NCI-H1105 (cell line): ENCODE results near the gene GTF2IRD2.
"Not testable (repeated sequence)": the region's sequence is repeated elsewhere in the genome, so short reads cannot be mapped to it uniquely, and the experiment has no call there.

Experiments used
- DNase-seq: peaks from one replicate; lab custom pipeline; 2025; lab: John Stamatoyannopoulos, UW

Gene GTF2IRD2

DNA sequence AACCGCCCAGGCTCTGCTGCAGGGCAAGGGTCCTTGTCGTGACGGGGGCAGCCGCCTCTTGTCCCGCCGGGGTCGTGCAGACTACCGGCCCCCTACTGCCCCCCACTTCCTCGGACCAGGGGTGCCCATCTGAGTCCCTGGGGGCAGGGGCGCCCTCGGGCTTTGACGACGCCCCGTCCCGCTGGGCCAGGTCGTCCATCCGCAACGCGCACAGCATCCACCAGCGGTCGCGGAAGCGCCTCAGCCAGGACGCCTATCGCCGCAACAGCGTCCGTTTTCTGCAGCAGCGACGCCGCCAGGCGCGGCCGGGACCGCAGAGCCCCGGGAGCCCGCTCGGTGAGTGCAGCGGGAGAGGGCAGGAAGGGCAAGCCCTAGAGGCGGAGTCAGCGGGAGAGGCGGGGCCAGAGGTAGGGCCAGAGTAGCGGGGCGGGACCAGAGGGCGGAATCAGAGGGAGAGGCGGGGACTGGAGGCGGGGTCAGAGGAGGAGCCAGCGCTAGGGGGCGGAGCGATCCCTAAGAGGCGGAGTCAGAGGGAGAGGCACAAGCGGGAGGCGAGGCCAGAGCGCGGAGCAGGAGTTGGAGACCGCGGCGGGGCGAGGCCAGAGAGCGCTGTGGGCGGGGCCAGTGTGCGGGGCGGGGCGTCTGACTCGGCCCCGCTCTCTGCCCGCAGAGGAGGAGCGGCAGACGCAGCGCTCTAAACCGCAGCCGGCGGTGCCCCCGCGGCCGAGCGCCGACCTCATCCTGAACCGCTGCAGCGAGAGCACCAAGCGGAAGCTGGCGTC is 62.8 kb downstream of the GTF2IRD2 start:
- peak; percentile 45 for DNase-seq

DNA sequence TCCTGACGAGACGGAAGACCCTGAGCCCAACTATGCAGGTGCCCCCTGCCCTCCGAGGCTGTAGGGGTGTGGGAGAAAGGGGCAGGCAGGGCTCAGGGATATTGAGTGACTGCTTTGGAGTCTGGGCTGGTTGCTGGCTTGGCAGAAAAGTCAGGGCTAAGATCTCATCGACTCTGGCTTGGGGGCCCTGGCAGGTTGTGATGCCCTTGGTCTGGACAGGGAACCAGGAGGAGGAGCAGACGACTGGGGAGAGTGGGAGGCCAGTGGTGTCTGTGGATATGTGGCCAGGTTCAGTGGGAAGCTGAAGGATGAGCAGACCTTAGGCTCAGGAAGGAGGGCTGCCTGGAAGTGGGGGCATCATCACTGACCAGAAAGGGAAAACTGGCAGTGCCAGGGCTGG is 67.8 kb downstream of the GTF2IRD2 start:
- not testable (repeated sequence) for DNase-seq

DNA sequence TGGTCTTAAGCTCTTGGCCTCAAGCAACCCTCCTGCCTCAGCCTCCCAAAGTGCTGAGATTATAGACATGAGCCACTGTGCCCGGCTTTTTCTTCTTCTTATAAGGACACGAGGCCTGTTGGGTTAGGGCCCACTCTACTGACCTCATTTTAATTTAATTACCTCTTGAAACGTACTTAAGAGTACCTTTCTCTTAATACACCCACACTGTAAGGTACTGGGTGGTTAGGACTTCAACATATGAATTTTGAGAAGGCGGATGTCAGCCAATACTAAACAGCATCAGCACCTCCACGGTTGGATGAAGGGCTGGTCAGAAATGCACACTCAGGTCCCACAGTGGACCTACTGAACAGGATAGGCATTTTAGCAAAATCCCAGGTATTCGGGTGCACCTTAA is 69.7 kb downstream of the GTF2IRD2 start:
- DNase-seq = not testable (repeated sequence)

DNA sequence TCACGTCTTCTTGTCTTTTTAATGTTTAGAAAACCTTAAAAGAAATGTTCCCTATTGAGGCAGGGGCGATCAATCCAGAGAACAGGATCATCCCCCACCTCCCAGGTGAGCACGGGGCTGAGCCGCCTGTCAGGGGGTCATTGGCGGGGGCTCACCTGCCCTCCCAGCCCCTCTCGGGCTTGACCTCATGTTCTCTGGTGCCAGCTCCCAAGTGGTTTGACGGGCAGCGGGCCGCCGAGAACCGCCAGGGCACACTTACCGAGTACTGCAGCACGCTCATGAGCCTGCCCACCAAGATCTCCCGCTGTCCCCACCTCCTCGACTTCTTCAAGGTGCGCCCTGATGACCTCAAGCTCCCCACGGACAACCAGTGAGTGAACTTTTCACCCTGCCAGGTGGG is 72.4 kb downstream of the GTF2IRD2 start:
- DNase-seq = not testable (repeated sequence)

DNA sequence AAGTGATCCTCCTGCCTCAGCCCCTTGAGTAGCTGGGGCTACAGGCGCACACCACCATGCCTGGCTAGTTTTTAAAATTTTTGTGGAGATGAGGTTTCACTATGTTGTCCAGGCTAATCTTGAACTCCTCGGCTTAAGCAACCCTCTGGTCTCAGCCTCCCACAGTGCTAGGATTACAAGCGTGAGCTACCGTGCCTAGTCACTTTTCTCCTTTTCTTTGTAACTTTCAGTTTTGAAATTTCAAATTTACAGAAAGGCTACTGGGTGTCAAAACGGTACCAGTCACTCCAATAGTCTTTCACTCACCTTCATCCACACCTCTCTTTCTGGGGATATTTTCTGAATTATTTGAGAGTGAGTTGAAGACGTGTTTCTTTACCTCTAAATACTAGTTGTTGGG is 76.3 kb downstream of the GTF2IRD2 start:
- DNase-seq = not testable (repeated sequence)

DNA sequence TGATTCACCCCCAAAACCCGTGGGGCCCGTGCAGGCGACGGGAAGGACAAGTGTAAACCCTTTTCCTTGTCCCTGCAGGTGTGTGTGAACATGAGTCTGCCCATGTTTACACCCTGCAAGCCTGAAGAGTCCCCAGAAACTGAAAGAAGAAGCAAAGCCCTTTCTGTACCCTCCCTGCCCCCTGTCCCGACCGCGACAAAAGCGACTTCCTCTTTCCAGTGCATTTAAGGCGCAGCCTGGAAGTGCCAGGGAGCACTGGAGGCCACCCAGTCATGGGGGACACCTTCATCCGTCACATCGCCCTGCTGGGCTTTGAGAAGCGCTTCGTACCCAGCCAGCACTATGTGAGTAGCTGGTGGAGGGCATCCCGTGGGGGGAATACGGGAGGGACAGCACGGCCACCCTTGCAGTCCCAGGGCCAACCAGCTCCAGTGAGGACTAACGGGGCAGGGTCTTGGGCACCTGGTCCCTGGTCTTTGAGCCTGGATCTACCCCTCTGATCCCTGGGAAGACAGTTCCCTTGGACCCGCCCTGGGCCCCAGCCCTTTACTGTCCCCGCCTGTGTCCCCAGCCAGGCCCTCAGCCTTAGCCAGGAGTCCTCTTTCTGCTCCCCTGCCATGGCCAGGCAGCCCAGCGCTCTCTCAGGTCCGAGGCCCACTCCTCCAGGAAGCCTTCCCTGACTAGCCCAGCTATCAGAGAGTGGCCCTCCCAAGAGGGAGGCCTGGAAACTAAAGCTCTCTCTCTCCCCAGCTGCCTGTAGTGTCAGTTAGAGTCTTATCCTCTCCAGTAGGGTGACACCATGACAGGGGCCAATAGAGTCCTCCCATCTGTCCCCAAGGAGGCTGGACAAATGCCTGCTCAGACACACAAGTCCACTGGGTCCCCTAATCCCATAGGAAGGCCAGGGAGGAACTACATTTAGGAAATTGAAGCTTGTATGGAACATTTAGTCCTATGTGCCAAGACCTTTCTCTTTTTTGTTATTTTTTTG is 77.3 kb downstream of the GTF2IRD2 start, which contains the start of gene NCF1:
NCF1 (plus strand) TSS at position 252 of the 991 bp plus-strand sequence; CDS start at position 273, 21 bp downstream.
- DNase-seq = not testable (repeated sequence)

DNA sequence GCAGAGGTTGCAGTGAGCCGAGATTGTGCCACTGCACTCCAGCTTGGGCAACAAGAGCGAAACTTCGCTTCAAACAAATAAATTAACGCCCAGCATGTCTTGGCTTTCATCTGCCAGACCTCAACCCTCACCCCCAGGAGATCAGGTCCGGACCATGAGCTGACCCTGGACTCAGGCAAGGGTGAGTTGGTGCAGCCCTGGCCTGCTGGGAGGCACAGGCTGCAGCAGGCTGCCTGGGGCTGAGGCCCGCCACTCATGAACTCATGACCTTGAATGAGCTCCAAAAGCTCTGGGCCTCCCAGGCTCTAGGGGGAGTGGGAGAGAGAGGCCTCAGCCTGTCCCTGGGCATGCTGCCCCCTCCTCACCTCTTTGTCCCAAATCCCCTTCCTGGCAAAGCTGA is 79.3 kb downstream of the GTF2IRD2 start:
- DNase-seq = not testable (repeated sequence)

DNA sequence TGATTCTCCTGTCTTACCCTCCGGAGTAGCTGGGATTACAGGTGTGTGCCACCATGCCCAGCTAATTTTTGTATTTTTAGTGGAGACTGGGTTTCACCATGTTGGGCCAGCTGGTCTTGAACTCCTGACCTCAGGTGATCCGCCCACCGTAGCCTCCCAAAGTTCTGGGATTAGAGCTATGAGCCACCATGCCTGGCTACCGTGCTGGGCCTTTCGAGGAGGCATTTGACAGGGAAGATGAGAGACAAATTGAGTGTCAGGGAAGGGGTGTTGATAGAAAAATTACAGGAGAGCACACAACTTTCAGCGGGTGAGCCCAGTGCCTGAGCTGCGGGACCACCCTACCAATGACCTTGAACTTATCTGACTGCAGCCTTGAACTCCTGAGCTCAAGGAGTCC is 81.3 kb downstream of the GTF2IRD2 start:
- not testable (repeated sequence) for DNase-seq

DNA sequence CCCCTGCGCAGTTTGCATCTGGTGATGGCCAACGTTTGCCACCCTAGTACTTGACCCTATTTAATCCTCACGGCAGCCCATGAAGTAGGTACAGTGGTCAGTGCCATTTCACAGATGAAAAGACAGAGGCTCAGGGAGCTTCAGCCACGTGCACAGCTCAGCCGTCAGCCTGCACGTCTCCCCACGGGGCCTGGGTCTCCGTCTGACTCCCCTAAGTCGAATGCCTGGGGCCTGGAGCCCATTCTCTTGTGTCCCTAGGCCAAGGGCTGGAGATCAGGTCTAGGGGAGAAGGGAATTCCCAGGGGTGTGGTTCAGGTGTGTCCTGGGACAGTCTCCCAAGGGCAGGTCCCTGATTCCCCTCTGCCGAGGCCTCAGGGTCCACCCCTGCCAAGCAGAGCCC is 84.4 kb downstream of the GTF2IRD2 start:
- DNase-seq = not testable (repeated sequence)

DNA sequence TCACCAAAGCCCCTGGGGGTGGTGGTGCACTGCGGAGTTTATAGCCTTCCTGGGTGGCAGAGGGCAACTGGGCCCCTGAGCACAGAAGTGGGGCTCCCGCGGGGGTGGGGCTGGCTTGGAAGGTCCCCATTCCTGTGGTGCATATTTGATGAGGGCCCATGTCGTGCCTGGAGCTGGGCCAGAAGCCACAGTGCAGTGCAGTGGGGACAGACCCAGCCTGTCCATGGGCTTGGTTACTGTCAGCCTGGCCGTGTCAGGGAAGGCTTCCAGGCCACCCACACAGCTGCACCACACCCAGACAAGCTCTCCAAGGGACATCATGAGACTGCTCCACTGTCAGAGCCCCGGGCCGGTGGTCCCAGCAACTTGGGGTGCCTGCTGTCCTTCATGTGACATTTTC is 84.9 kb downstream of the GTF2IRD2 start:
- DNase-seq = not testable (repeated sequence)

DNA sequence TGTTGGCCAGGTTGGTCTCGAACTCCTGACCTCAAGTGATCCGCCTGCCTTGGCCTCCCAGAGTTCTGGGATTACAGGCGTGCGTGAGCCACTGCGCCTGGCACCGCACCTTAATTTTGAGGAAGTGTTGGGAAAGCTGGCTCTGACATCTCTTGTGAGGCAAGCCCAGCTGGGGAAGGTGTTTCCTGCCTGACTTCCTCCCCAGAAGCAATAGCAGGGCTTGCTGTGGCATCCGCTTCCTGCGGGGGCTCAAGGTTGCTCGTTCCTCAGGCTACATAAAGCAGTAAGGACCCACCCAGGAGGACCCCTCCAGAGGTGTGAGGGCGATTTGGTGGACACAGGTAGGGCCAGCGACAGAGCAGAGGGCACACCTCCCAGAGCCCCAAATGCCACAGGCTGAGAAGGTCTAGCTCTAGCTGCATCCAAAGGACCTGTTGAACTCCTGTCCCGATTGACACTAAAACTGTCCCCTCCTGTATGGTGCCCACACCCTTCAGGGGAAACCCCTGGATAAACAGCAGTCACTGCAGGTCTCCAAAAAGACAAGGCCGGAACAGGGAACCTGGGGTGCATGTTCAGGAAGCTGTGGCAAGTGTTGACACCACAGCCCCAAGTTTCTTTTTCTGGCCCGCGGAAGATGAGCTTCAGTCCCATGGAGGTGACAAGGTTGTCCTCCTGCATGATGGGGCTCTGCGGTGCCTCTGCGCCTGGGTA is 86.0 kb downstream of the GTF2IRD2 start:
- DNase-seq = not testable (repeated sequence)

DNA sequence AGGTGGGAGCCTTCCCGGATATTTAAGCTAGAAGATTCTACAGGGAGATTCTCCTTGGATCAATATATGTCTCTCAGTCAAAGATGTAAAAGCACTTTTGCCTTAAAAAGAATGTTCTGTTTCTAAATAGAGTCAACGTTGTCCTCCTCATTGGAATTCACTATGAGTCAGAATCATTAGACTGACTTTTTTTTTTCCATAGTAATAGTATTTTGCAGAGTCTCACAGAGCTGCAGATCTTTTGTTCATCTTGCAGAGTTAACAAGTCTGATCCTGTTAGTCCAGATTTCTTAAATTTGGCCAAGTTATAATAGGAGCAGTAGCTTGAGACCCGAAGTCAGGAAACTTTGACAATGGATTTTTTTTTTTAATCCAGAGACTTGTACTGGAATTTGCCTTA is 92.4 kb downstream of the GTF2IRD2 start:
- DNase-seq = not testable (repeated sequence)

DNA sequence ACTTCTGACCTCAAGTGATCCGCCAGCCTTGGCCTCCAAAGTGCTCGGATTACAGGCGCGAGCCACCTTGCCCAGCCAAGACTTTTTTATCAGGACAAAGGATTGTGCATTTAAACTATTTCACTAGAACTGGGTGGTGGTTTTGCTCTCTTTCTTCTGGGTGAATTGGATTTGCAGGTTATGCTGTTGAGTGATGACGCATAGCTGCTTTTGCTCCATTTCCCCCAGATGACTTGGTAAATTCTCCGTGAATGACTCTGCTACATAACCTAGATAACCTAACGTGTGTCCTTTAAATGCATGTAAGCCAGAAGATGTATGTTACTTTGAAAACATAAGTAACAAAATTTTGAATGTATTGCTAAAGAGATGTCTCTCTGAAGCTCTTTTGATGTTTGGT is 93.1 kb downstream of the GTF2IRD2 start:
- DNase-seq = not testable (repeated sequence)

DNA sequence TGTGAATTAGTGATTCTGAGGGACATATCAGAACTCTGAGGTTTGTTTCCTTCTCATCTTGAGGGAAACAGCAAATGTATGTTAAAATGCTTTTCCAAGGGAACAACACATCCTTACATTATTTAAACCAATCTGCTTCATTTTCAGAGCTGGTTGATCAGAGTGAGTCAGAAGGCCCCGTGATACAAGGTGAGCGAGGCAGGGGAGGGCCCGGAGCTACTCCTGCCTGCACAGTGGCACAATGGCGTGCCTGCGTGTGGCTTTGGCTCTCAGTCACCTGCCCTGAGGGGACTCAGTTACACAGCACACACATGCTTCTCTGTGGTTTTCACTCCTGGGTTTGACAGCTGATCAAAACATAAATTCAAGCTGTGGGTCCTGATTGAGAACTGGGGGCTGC is 94.7 kb downstream of the GTF2IRD2 start:
- not testable (repeated sequence) for DNase-seq

DNA sequence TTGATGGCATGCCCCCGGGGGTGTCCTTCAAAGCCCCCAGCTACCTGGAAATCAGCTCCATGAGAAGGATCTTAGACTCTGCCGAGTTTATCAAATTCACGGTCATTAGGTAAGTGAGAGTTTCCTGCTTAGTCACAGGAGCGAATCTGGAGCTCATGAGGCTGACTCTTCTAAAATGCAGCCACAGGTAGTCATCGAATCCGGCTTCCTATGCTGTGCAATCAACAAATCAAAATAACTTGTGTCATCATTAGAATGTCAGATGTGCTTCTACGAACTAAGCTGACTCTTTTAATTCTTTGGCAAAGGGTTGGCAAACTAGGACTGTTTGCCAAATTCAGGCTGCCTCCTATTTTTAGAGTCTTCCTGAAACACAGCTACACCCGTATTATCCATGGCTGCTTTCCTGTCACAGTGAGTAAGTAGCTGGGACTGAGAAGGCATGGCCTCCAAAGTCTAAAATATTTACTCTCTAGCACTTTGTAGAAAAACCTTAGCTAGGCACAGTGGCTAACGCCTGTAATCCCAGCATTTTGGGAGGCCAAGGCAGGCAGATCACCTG is 97.4 kb downstream of the GTF2IRD2 start:
- DNase-seq = not testable (repeated sequence)
